ENCODE data around the gene RCAN3. TPM values are rescaled to one million over a fixed set of nuclear protein-coding genes. Genes with fewer than 3 reads are reported as not detected.

RCAN3 gene
- total and polyA plus RNA-seq, 2 of the 13 experiments (the other 11 are each of a cell fraction or from before 2014, with no cell fraction given): 12.2 to 13.3 TPM

- TF ChIP-seq ZMYM4 (CRISPR knock-in tag; IDR thresholded peaks at IDR 0.05) (peak; percentile 32; the same call in 1 of the 2 replicates), NFKBIZ (CRISPR knock-in tag; IDR thresholded peaks at IDR 0.05) (no peak), PRPF4 (IDR thresholded peaks at IDR 0.05; ENCODE audit: low read depth, low read length, poor library complexity, severe bottlenecking) (no peak), STAG1 (CRISPR knock-in tag; IDR thresholded peaks at IDR 0.05) (peak; percentile 71), SP5 (CRISPR knock-in tag; IDR thresholded peaks at IDR 0.05; ENCODE audit: borderline replicate concordance, low read depth) (0 out of 2 replicates have a peak, but pooled peaks have one; percentile 28), UBTF (CRISPR knock-in tag; IDR thresholded peaks at IDR 0.05) (peak; percentile 29; the same call in 1 of the 2 replicates), ZNF263 (CRISPR knock-in tag; IDR thresholded peaks at IDR 0.05) (peak; percentile 77), ARNT2 (CRISPR knock-in tag; IDR thresholded peaks at IDR 0.05; ENCODE audit: low read depth) (no peak)
Observed at GRCh38 chr1:24555591-24556413, 53.2 kb downstream of the RCAN3 start, which contains the start of gene NCMAP (continued).

- Histone ChIP-seq H3K4me3 (replicated peaks in 1 of 3; ENCODE audit: insufficient read depth in 1 of 3, low read depth in 2 of 3, low read length in 3 of 3) (peak overlapping the region; percentile 60 to 82 (median 68)), H3K4me1 (ENCODE audit: insufficient read depth, low read length) (peaks cover 79% of the 10 kb centered on the region), H3K4me2 (ENCODE audit: low read depth, low read length) (peak overlapping the region; percentile 96), H3K27me3 (ENCODE audit: control insufficient read depth in 1 of 2, insufficient read depth in 2 of 2, low read length in 2 of 2) (no peaks in the 10 kb centered on the region), H3K27ac (ENCODE audit: extremely low read length, insufficient read depth, low read length) (peak overlapping the region; percentile 40), H3K9me3 (ENCODE audit: low read length) (no peaks in the 10 kb centered on the region), H3K9ac (ENCODE audit: insufficient read depth, low read depth, low read length) (peak overlapping the region; percentile 65; the same call in 1 of the 2 replicates), H3K79me2 (ENCODE audit: insufficient read depth, low read length) (peaks cover 4% of the 10 kb centered on the region), H2AFZ (ENCODE audit: low read length) (no peak overlapping the region), H4K20me1 (ENCODE audit: insufficient read depth, low read length) (no peaks in the 10 kb centered on the region; the same call in 1 of the 2 replicates), H3K36me3 (replicated peaks in 1 of 2; ENCODE audit: control insufficient read depth in 1 of 2, insufficient read depth in 2 of 2, low read length in 2 of 2) (no peaks in the 10 kb centered on the region)
- ATAC-seq (no peak), DNase-seq (ENCODE audit: low spot score) (no peak), FAIRE-seq (no peak)
- CTCF ChIA-PET (ENCODE audit: low intra/inter-chr PET ratio, low total read pairs): interaction anchor here (1.3 to 1.5 kb wide), 2 partner anchors 31 to 79 kb away, joined by 3 to 5 read pairs; no protein-coding TSS in a partner anchor
- intact Hi-C loops (cut with micrococcal nuclease; ENCODE audit: unreplicated experiment): loop anchor here (5.0 kb wide), 2 partner anchors 54 to 81 kb away; partner anchors contain the start of gene RCAN3
- in situ Hi-C loops (cut with HindIII; ENCODE audit: extremely low pct_ligation_motif_present, low pct_unique_long_range_greater_than_20kb): no loop called here
- BruUV-seq (replicated peaks): no TSS peak
- POLR2A ChIA-PET: no interaction called here
- WGBS (ENCODE audit: low lambda C conversion rate): 65% methylated on average over 13 of the region's 19 CpGs
- TF ChIP-seq CCDC6 (CRISPR knock-in tag; IDR thresholded peaks at IDR 0.05): no peak
- TF ChIP-seq NRL (CRISPR knock-in tag; IDR thresholded peaks at IDR 0.05; ENCODE audit: borderline replicate concordance): 0 out of 2 replicates have a peak, but pooled peaks have one; percentile 50
- no peak for TF ChIP-seq ZNF747 (CRISPR knock-in tag; IDR thresholded peaks at IDR 0.05; ENCODE audit: borderline replicate concordance)
- no peak for TF ChIP-seq ZNF883 (CRISPR knock-in tag; IDR thresholded peaks at IDR 0.05; ENCODE audit: not compliant biosample characterization)
- TF ChIP-seq ADNP (CRISPR knock-in tag; IDR thresholded peaks at IDR 0.05): 0 out of 2 replicates have a peak, but pooled peaks have one; percentile 15
- TF ChIP-seq NR2F1 (CRISPR knock-in tag; IDR thresholded peaks at IDR 0.05): no peak
- no peak for TF ChIP-seq E2F2 (CRISPR knock-in tag; IDR thresholded peaks at IDR 0.05; ENCODE audit: borderline replicate concordance)
- peak; percentile 3 for TF ChIP-seq YY1 (IDR thresholded peaks at IDR 0.05; ENCODE audit: insufficient read depth, insufficient replicate concordance, low read depth, low read length)
Observed at GRCh38 chr1:24556414-24556795, 53.8 kb downstream of the RCAN3 start.

Data from HepG2 (cell line).